Stimulated activated CD8-positive, alpha-beta memory T cell treated with anti-CD3 and anti-CD28 coated beads, Interleukin-15, amount 100 ng/mL, for 48 hours (primary cell): ENCODE results near the gene BIN1.

ENCODE experiments used
- DNase-seq, 2 donors: peaks; one replicate each; pipeline ENCODE4 v3.0.0-alpha.2; 2020; ENCODE audit warnings: low read depth in 2 of 2

BIN1 gene

DNA sequence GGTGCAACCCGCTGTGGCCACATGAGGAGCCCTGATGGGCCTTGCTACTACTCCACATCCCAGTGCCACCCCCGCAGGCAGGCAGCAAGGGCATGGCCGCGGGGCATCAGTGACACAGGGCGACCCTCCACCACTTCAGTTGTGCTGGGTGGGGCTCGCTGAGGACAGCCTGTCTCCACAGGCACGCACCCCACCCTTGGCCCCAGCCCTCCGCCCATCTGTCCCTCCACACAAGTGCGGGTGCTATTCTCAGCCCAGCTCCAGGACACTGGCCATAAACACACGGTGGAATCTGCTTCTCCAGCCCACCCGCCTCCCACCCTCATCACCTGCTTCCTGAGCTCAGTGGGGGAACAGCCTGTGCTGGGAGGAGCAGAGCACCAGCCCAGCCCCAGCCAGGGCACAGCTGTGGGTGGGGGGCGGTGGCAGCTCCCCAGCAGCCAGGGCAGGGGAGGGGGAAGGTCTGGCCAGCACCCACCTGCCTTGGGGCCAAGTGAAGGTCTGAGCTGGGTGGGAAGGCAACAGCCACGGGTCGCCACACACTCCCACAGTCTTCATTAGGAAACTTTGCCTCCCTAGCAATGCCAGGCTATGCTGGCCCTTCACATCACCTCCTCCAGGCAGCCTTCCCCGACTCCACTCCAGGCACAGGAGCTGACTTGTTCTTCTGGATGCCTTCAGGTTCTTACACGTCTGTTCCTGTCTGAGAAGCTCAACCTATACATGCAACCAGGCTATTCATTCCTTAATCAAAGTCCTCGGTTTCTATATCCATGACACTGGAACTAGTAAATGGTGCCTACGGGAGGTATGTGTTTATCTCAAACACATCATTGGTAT, 16.5 kb downstream of the BIN1 start:
- DNase-seq = no peak

DNA sequence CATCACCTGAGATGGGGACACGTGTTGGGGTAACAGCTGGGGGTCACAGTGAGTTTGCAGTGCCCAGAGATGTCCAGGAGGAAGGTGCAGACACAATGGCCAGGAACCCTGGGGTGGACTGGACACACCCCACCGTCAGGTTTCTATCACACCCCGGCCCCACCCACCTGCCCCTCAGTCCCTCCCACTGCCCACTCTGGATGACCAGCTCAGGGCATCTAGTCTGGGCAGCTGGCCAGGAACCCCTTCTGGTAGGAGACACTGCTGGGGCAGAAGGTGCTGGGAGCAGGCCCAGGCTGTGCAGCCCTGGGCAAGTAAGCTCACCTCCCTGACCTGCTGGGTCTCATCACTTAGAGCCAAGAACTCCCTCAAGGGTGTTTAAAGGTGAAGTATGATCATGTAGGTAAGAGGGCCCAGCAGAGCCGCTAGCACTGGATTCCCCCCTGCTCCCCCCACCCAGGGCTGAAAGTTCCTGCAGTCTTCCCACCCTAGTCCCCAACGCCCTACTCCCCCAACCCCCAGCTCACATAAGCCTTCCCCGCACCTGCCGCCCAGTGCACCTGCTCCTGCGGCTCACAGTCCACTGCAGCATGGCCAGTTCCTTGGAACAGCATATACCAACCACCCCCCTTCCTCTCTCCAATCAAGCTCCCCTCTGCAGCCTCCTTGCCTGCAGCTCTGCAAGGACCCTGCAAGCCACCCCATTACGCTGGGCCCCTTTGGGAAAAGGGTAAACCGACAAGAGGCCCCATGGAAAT, 17.3 kb downstream of the BIN1 start:
- DNase-seq = no peak

DNA sequence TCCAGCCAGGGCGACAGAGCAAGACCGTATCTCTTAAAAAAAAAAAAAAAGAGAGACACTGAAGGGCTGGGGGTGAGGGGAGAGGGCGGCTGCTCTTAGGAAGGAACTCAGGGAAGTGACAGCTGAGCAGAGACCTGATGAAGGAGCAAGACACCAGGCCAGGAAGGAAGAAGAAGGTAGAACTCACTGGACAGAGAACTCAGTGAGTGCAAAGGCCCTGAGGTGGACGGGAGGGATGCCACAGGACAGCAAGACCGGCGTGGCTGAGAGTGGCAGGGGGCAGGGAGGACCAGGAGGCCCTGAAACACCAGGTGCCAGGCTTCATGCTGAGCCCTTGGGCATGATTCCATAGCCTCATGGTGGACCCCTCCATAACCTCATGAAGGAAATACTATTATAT, 18.2 kb downstream of the BIN1 start:
- DNase-seq = no peak

DNA sequence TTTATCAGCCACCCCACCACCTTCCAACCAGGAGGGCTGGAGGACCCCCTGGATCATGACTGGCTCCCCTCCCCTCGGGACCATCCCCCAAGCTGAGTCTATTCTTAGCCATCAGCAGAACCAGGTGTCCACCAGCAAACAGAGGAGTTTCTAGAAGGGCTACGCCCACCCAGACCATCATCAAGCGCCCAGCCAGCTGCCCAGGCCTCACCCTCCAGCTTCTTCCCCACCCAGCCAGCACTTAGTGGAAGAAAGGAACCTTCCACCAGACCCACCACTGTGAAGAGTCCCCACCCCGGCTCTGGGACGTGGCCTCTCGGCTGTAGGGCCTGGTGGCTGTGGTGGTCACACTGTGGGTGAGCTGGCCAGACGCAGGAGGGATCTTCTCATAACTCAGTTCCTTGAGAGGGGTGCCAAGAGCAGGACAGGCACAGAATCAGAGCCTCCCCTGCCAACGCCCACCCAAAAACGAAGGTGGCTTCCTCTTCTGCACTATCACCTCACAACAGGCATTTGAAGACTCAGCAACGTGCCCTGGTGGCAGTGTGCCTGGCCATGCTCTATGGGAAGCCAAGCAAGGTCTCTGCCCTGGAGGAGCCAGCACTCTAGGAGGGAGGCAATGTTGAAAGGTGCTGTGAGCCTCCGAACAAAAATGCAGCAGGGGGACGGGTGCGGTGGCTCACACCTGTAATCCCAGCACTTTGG, 19.0 kb downstream of the BIN1 start:
- no peak for DNase-seq

DNA sequence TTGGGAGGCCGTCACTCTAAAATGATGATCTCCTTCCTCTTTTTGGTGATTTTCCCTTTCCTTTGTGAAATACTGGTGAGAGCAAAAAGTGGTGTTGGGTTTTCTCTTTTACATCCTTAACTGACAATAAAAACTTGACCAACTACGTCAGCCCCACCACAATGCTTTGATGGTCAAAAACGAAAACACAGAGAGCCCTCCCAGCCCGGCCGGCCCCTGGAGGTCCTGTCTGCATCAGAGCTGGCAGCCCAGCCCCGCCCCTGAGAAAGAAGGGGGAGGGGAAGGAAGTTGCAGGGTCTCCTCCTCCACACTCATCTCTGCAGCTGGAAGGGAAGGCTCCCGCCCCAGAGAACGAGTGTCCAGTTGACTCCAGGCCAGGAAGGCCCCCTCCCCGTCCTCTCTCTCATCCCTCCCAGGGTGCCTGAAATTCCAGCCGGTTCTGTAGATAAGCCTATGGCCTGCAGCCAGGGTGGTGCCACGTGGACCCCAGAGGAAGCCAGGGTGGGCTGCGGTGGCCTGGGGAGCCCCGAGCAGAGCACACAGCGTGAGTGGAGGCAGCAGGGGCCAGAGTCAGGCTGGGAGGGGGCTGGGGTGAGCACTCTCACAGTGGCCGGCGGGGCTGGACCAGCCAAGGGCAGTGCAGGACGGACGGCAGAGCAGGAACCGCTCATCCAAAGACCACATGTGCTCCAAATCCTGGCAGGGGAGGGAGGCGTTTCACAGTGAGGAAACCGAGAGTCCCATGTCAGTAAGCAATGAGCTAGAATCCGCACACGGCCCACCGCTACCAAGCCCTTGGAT, 19.8 kb downstream of the BIN1 start:
- no peak for DNase-seq

DNA sequence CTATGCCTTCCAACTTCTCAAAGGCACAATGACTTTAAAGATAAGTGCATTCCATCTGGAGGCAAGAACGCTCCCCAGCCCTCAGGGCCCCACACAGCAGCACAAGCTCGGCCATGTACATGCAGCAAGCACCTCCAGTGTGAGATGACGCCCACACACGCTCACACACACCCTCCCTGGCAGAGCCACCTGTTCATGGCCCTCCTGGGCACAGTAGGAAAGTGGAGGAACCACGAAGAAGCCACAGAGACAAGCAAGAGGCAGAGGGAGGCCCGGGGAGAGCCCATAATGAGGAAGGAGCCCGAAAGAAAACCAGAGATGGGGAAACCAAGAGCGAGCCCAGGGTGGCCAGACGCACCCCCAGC, 21.7 kb downstream of the BIN1 start:
- DNase-seq = no peak

DNA sequence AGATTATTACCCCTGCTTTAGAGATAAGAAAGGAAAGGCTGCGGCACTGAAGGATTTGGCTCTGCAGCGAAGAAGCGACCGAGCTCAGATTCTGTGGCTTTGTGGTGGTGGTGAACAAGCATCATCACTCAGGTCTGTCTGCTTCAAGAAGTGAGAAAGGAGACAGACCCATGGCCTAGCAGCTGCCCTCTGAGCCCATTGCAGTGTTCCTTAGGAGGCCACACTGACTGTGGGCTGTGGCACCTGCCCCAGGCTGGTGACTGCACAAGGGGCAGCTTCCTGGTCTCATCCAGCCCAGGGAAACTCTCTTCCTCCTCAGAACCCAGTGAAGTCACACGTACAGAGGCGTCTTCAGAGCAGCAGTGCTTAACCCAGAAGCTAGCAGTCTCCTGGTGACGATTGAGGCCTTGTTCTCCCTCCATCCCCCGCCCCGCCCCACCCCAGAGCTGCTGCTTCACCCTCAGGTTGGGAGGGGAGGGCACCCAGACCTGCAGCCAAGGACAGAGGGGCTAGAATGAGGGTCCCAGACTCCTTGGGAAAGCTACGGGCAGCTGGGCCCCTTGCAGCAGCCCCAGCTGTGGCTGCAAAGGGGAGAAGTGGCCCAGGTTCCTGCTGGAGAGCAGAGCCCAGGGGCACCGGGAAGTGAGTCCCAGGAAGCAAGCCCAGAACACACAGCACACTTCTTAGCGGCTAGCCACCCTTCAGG, 22.2 kb downstream of the BIN1 start:
- DNase-seq = no peak

DNA sequence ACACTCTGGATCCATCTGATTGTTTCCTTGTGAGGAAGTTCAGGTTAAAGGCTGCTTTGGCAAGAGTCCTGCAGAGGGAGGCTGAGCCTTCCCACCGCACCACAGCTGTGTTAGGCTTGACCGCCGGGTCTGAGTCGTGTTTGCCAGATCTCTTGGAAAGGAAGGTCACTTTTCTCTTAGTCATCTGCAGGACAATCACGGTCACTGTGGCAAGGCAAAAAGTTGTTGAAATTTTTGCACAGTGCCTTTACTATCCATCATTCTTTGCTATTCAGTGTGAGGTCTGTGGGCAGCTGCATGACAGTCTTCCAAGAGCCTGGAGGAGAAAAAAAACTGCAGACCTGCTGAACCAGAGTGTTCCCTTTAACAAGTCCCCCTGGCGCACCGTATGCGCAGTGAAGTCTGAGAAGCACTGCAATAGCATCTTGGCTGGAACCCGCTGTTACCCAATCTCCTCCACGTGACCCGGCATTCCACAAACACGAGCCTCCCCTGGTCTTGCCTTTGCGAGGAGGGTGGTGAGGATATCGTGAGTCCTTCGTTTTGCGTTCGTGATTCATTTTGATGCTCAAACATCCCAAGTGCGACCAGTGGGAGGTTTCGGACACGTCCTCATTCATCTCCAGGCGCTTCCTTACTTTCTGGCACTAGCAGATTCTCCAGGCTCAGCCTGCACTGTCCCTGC, 23.0 kb downstream of the BIN1 start:
- DNase-seq = no peak

DNA sequence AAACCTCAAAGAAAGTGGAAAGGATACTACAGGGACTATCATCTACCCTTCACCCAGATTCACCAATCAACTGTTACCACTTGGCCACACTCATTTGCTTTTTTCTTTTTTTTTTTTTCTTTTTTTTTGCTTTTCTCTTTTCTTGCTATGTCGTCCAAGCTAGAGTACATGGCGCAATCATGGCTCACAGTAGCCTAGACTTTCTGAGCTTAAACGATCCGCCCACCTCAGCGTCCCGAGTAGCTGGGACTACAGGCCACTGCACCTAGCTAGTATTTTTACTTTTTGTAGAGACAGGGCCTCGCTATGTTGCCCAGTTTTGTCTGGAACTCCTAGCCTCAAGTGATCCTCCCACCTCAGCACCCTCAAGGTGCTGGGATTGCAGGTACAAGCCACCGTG, 24.0 kb downstream of the BIN1 start:
- no peak for DNase-seq

DNA sequence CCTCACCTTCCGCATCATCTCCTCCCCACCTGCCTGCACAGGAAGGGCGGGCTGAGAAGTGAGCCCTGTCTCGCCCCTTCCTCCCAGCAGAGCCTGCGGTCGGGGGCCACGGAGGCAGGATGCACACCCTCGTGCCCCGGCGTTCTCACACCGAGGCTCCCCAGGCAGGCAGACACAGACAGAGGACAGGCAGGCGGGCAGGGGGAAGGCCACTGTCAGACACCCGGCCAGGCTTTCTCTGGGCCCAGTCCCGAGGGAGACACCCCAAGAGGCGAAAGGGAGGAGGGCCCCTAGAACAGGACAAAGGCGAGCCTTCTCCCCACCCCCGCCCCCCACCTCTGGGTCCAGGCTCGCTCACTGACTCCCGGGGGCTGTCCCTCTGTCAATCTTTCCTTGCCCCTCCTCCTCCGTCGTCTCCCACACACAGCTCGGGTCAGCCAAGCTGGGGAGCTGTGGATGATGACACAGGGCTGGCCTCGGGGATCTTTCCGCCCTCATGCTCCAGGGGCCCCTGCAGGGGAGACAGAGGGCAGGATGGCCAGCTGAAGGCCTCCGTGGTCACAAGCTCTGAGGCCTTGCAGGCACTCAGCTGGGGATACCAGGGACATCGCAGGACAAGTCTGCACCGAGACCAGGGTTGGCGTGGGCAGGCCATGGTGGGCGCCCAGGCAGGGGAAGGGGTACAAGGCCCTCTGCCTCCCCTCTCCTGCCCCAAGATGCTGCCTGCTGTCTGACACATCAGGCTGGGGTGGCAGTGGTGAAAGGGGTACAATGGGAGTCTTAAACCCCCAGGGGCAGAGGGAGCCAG, 24.9 kb downstream of the BIN1 start:
- DNase-seq = peak; percentile 51 to 64

DNA sequence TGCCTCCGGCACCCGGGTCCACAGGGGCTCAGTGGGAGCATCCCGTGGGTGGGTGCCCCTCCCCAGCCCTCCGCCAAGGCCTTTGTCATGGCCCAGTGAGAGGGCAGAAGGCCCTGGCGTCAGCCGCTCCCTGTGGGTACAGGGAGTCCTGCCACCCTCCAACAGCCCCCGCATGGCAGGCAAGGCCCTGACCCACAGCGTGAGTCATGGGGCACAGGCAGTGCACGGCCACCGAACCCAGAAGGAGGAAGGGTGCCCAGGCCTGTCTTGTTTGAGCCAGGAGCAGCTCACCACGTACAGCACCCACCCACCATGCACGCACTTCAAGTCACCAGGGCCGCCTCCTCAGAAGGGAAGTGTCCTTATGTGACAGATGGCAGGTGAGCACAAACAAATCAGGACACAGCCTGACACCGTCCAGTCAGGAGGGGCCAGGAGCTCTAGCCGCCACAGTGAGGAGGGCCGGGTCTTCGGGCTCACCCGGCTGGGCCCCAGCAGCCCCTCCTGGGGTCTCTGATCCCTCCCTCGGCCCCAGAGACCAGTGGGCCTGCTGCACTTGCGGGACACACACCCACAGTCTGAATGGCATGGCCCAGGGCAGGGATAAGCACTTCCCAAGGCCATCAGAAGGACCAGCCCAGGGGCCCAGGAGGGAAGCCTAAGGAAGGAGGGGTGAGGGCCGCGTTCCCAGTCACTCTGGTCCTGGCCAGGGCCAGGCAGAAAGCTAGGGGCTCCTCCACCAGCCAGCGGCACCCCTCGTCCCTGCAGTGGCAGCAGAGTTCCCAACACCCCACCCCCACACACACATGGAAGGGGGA, 25.8 kb downstream of the BIN1 start:
- peak; percentile 58 to 63 for DNase-seq

DNA sequence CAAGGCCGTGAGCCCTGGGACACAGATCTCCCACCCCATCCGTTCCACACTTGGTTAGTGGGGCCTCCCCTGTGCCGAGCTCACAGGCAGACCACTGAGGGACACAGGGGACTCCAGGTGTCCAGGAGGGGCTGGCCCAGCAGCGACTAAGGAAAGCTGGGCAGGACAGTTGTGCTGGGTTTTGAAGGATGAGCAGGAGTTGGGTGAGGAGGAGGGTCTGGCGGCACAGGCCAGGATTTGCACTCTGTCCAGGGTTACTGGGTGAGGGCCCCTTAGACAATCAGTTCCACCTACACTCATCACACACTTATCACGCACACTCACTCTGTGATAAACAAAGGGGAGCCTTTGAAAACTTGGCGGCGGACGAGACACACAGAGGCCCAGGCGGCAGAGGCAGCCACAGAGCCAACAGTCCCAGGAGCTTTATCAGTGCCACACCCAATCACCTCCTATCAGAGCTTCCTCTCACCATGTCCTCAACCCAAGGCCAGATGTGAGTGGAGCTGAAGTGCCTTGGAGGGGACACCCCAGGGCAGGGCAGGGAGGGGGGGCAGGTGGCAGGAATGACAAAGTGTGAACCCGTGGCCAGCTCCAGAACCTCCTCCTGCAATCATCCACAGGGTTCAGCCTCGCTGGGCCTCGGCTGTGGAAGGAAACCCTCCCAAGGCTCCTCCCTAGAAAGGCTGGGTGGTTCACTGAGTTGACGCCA, 26.6 kb downstream of the BIN1 start:
- peak; percentile 49 to 55 for DNase-seq

DNA sequence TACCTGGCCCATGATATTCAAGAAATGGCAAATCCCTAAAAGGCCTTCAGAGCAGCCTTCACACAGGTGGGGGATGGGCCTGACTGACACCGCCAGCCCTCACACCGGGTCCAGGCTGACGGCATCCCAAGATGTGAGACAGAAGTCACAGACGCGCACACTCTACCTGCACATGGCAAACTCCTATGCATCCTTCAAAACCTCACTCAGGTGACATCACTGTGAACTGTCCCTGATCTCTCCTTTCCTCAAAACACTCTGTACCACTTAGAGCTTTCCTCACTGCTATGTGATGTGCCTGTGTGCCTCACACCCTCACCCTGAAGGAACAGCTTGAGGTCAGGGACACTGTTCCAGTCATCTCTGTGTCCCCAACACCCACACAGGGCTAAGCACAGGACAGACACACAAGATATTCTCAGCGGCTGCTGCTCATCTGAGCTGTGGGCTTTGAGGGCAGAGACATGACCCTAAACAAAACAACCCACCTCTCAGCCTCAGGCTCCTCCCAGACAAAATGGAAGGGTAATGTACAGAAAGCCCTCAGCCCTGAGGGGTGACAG, 27.5 kb downstream of the BIN1 start:
- DNase-seq = no peak

DNA sequence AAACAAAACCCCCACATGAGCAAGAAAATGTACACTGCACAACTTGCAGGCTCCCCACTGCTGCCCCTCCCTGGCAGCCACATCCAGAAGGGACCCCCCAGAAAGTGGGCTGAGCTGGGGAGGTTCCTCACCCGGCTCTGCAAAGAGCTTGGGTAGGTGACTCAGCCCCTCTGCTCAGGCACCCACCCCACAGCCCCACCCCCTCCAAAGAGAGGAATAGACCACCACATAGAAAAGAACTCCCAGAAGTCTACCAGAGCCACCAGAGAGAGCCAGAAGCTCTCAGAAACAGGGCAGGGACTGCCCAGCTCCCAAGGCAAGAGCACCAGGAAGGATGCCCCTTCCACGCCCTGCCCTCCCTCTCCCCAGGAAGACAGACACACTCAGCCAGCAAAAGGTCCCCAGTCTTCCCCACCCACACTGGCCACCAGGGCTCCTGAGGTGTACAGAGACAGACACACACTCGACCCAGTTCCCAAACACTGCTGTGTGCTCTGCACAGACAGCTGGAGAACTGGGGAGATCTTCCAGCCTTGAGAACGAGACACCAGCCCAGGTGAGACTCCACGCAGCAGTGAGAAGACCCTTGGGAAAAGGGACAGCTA, 28.2 kb downstream of the BIN1 start:
- DNase-seq = no peak

DNA sequence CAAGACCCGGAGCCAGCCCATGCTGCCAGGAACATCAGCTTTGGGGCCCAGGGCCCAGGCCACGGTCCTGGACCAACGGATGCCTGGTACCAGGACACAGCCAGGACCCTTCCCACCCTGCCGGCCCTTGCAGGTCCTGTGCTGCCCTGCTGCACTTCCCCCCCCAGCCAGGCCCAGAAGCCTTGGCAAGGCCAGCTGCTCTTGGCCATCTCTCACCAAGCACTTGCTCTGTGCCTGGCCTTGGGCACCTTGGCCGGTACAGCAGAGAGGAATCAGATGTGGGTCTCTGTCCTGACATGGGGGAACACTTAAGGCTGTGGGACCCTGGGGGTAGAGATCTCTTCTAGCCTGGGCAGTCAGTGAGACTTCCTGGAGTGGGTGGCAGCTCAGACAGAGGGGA, 28.9 kb downstream of the BIN1 start:
- DNase-seq = no peak

DNA sequence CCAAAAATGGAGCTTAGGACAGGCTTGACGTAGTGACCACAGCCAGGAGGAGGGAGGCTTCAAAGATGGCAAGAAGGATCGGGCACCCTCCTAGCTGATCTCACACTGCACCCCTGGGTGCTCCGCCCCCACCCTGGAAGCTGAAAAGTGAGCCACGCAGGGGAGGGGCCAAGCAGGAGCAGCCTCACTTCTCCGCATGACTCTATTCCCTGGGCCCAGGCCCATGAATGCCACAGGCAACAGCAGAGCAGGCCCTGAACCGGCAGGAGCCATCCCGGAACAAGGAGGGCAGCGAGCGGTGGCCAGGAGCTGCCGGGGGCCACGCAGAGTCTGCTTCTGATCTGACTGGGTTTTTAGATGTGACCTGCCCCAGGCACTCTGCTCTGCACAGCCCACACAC, 30.0 kb downstream of the BIN1 start:
- no peak for DNase-seq

DNA sequence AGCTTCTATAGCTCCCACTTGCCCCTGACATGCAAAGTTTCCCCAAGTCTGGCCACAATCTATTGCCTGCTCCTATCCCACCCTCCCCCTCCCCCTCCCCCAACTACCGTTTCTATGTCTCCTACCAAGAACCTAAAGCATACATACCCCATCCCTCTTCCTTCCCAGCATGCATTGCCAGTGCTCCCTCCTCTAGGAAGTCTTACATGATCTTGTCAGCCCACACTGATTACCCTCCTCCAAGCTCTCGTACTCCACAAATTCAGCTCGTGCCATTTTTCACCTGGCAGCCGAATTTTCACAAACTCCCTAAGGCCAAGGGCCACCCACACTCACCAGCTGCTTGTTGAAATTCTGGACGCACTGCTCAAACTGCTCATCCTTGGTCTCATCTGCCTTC, 30.7 kb downstream of the BIN1 start:
- no peak for DNase-seq

DNA sequence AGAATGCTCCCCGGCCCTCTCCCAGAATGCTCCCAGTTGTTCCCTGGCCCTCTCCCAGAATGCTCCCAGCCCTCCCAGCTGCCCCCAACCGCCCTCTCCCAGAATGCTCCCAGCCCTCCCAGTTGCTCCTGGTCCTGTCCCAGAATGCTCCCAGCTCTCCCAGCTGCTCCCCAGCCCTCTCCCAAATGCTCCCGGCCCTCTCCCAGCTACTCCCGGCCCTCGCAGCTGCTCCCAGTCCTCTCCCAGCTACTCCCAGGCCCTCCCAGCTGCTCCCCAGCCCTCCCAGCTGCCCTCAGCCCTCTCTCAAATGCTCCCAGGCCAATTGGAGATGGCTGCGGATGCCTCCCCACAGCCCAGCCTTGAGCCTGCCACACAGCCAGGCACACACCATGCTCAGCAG, 31.1 kb downstream of the BIN1 start:
- no peak for DNase-seq
